Stimulated activated CD8-positive, alpha-beta memory T cell treated with anti-CD3 and anti-CD28 coated beads, Interleukin-7, amount 100 ng/mL, for 24 hours (primary cell): Measurements from ENCODE around the gene MET.
"Not testable (repeated sequence)": the region's sequence is repeated elsewhere in the genome, so short reads cannot be mapped to it uniquely, and the experiment has no call there.

Source experiments
- DNase-seq: peaks from one replicate; pipeline ENCODE4 v3.0.0-alpha.2; 2020; ENCODE audit warnings: low read depth

The MET gene

DNA sequence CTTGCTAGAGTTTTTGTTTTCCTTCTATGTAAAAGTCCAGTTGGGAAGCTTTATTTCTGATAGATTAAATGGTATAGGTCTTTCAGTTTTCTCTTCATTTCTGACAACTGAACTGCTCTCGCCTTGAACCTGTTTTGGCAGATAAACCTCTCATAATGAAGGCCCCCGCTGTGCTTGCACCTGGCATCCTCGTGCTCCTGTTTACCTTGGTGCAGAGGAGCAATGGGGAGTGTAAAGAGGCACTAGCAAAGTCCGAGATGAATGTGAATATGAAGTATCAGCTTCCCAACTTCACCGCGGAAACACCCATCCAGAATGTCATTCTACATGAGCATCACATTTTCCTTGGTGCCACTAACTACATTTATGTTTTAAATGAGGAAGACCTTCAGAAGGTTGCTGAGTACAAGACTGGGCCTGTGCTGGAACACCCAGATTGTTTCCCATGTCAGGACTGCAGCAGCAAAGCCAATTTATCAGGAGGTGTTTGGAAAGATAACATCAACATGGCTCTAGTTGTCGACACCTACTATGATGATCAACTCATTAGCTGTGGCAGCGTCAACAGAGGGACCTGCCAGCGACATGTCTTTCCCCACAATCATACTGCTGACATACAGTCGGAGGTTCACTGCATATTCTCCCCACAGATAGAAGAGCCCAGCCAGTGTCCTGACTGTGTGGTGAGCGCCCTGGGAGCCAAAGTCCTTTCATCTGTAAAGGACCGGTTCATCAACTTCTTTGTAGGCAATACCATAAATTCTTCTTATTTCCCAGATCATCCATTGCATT lies 27.1 kb downstream of the MET start:
- no peak for DNase-seq

DNA sequence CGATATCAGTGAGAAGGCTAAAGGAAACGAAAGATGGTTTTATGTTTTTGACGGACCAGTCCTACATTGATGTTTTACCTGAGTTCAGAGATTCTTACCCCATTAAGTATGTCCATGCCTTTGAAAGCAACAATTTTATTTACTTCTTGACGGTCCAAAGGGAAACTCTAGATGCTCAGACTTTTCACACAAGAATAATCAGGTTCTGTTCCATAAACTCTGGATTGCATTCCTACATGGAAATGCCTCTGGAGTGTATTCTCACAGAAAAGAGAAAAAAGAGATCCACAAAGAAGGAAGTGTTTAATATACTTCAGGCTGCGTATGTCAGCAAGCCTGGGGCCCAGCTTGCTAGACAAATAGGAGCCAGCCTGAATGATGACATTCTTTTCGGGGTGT lies 27.7 kb downstream of the MET start:
- no peak for DNase-seq

DNA sequence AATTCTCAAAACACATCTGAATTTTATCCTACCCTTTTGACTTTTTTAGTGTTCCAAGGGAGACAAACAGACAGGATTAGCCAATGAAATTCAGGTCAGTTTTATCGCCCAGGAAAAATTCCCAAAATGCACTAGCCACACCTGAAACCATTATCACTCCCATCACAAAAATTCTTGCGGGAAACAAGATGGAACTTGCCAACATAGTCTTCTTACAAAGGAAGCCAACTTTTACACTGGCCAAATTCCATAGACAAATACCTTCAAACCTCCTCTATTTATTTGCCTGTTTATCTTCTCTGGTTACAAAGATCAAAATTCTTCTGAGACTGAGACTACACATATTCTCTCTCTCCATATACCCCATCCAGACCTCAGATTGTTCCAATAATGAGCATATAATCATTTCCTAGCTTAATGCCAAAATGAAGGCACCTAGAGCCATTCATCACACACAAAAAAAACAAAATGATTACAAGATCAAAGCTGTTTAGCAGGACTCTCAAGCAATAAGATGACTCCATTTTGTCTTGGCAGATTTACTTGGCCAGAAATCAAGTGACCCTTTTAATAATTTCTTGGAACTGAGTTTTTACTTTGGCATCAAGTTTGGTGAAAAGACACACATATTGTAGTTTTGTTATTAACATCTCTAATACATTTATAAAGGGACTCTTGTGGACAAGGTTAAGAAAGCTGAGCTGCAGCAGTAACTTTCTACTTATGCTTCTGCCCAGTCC lies 30.2 kb downstream of the MET start:
- DNase-seq, result no peak

DNA sequence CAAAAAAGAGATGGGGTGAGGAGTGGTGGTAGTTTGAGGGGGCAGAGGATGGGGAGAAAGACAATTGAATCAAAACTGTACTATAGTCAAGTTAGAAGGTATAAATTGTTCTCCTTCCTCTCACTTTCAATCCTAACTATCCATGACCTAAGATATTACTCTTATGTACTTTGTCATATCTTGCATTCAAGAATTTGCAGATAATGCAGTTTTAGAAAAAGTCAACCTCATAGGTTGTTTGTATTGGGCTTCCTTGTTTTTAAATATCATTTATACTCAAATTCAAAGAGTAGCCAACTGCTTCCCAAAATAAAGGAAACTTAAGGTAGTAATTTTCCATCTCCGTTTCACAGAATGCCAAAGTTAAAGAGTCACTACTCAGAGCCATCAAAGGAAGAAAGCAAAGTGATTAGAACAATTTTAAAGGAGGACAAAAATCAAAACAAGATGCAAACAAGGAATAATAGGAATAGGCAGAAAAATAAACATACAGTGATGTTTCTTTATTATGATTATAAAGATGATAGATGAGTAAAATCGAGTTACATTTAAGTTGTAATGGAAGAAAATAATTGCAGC lies 32.7 kb downstream of the MET start:
- DNase-seq, result no peak

DNA sequence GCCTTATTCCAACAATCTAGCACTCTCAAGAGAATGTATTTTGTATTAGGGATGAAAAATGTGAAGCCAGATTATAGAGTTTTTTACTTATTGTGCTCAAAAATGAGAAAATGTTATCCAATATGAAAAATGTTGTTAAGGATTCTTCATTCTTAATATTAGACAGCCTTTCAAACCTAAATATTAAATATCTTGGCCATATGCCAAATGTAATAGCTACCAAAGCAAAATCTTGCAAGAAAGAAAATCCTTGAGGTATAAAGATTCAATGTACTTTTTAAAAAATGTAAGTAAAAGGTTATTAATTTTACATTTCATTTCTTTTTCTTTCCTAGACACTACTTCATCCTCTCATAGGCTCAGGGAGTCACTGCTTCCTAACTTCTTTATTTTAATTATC lies 33.4 kb downstream of the MET start:
- no peak for DNase-seq

DNA sequence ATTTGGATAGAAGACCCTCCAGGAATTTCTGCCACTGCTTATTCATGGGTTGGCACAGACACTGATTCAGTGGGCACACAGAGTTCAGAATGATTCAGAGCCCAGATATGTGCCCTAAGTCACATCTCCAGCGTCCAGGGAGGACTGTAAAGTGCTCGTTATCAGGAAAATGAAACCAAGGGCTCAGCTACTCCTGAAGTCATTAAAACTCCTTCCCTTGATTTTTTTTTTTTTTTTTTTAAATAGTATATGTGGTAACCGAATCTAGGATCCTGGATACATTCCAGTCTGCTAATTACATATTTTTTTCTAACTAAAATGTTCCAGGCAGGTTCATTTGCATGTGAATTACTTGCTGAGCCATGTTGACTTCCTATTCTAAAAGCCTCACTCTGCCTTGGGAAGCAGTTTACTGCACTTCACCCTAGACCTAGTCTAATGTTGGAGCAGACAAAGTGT lies 34.7 kb downstream of the MET start:
- DNase-seq, result no peak

DNA sequence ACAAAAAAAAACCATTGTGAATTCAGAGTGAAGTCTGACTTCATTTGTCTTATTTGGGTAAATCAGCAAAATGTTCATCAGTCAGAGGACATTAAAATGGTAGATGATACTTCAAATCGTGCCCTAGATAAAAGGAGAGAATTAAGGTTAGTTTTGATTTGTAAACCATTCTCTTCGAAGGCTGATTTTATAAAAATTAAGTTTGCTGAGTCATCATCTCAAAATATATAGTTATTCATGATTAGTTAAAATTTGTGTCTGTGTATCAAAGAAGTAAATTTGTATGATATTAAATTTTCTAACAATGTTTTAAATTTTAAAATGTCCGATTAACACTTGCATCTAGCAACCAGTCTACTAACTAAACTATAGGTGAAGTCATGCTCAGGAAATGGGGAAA lies 35.3 kb downstream of the MET start:
- no peak for DNase-seq

DNA sequence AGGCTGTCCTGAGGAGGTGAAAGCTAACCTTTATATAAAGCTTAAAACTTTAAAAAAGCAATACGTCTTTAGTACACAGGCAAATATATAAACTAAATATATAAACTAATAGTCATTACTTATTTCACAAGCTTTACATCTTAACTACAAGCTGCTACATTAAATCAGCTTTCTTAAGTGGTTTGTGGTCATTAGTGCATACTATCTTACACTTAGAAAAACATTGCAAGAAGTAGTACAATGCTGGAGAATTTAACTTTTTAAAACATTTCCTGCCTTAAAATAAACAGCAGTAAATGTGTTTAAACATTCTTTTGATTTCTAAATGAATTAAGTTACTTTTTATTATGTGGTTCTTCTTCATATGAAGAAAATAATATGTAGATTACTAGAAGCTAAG lies 36.3 kb downstream of the MET start:
- DNase-seq, result no peak

DNA sequence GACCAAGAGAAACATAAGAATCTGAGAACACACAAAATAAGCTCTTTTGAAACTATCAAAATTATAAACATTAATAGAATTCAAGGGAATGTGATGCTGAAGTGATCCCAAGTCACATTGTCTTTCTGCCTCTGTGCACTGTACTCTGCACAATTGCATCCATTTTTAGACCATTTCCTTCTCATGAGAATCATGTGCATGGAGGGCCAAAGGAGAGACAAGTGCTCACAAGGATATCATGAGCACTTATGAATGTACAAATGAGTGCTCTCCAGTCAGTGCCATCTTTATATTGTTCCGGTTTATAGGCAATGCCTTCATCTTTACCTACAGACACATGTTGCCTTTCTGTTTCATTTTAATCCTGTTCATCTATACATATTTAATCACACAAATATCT lies 36.9 kb downstream of the MET start:
- DNase-seq, result no peak

DNA sequence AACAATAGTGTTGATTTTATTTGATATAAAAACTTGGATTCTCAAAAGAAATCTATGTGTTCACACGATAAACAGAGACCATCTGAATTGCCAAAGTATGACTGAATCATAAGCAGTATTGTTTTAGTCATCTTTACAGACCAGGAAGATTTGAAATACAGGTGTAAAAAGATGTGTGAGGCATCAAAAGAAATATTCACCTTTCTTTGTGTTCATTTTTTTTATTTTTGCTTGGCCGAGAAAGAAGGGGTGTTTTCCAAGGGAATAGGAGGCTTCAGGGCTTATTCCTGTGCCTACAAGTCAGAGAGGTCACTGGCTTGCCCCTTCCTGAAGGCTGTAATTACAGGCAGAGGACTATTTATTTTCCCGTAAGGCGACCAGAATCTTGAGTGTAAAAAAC lies 37.3 kb downstream of the MET start:
- no peak for DNase-seq

DNA sequence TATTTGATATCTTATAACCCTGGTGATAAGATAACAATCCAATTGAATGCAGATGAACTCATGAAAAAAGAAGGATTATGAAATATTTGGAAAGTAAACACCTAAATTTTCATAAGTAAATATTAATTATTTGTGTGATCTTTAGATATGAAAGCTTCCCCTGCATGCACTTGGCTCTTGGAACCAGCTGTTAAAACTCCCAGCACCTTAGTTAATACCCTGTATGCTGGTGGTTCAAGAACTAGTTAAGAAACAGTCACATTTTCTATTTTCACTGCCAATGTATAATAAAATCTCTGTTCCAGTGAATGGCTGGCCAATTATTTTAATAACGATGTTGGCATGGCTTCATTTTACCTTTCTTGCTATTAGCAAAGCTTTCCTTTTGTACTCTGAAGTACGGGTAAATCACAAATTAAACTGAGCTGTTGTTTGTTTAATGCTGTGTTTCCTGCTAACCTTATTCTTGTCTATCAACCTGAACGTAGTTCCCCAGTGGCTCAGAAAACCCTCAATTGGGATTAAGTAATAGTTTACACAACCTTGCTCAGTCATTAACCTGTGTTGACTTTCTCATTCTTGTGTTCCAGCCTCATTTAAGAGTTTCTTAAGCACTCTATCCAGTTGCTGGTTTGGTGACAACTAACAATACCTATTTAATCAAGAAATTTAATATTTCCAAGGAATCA lies 38.9 kb downstream of the MET start:
- no peak for DNase-seq

DNA sequence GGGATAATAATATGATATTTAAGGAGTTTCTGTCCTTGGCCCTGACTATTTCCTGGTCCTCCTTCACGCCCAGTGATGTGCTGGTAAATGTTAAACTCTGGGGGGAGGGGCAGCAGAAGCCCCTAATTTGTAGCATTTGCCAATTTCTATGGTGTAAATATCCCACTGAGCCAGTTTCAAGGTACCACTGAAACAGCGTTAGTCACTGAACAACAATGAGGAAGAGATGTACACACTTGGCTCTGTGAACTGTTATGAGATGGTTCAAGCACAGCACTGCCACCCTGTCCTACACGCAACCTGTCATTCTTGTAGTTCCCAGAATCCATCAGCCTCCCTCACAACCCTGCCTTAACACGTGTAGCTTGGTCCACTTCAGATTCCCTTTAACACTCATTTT lies 39.8 kb downstream of the MET start:
- no peak for DNase-seq

DNA sequence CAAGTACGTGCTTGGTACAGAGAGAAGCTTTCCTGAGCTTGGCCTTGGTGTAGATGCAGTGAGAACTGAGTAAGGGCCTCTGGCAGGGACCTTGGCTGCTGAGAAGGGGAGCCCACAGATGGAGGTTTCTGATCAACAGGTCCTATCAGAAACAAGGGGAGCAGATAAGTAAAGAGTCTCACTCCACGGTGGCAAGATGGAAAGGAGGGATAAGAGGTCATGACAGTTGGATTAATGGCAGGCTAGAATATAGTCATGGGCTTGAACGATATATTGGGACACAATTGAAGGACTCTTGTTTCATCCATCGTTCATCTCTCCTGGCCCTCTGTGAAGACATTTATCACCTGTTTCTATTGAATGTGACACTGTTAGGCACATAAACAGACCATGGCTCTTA lies 41.5 kb downstream of the MET start:
- DNase-seq, result no peak

DNA sequence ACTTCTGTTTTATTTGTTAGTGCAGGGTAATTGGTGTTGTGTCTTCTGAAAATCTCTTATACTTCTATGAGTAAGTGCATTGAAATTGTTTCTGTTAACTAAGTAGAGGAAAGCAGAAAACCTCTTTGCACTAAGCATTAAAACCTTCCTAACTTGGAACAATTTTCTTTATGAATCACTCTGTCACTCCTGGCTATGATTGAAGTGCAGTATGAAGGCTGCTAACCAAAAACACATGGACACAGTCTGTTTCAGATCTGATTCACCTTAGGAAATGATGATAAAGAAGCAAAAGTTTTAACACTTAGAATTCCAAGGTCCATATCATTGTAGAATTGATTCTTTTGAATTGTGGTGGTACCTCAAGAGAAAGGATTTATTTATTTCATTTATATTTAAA lies 41.9 kb downstream of the MET start:
- no peak for DNase-seq

DNA sequence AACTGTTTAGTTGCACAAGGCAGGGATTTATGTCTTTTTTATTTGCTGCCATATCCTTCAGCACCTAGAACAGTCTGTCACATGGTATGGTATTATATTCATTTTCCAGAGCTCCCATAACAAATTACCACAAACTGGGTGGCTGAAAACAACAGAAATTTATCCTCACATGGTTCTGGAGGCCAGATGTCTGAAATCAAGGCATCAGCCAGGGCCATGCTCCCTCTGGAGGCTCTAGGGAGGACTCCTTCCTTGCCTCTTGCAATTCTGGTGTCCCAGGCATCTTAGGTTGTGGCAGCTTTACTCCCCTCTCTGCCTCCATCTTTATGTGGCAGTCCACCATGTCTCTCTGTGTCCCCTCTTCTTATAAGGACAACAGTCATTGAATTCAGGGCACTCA lies 43.1 kb downstream of the MET start:
- DNase-seq, result no peak

DNA sequence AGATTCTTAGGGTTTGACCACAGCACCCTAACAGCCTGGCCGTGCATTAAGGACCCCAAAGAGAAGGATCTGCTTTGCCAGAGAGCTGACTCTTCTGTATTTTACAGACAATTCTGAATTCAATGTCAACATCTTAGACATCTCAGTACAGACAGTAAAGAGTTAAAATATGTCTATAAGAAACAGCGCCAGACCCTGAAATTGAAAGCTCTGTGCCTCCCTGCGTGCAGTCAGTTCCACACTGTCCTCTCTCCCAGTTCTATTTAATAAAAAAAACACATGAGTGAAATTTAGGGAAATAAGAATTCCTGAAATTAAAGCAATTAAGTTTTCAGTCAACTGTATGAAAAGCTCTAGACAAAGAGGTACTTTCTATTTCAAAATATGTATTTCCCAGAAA lies 45.1 kb downstream of the MET start:
- DNase-seq, result no peak

DNA sequence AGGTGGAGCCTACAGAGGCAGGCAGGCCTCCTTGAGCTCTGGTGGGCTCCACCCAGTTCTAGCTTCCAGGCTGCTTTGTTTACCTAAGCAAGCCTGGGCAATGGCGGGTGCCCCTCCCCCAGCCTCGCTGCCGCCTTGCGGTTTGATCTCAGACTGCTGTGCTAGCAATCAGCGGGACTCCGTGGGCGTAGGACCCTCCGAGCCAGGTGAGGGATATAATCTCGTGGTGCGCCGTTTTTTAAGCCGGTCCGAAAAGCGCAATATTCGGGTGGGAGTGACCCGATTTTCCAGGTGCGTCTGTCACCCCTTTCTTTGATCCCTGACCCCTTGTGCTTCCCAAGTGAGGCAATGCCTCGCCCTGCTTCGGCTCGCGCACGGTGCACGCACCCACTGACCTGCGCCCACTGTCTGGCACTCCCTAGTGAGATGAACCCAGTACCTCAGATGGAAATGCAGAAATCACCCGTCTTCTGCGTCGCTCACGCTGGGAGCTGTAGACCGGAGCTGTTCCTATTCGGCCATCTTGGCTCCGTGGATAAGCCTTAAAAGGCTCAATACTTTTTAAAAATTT lies 52.0 kb downstream of the MET start:
- DNase-seq, result not testable (repeated sequence)

DNA sequence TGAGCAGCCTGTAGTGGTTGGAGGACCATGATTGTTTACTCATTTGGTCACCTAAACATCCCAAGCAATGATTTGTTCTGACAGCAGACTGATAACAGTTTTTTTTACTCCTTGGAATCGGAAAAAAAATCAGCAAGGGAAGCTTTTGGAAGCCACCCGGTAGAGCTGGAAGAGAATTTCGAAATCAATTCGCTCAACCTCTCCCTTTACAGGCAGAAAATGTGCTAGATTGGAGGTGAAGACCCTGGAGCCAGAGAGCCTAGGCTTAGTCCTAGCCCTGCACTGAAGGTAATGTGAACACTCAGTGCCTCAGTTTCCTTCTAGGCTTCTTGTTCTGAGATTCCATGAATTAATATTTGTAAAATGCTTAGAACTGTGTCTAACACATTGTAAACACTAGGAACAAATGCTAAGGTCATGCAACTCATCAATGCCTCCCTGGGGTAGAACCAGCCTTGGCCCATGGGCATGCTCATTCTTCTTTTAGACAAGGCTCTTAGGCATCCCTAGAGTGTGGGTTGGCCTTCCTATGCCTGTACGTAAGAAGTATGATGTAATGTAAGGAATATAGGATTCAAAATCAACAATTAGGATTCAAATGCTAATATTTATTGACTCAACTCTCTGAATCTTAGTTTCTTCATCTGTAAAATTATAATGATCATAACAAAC lies 52.7 kb downstream of the MET start:
- DNase-seq, result no peak

DNA sequence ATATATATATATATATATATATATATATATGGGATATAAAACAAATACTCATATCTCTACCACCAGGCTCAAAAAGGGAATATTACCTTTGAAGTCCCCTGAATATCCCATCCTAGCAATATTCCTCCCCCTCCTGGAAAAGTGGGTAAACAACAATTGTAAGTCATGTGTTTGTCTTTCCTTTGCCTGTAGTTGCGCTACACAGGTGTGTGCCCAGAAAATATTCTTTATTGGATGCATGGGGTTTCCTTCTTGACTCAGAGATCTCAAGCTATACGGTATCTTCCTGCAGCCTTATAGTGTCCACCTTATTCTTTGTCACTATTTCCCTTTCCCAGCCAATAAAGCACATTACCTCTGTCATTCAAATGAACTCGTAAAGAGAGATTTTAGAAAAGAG lies 54.2 kb downstream of the MET start:
- no peak for DNase-seq

DNA sequence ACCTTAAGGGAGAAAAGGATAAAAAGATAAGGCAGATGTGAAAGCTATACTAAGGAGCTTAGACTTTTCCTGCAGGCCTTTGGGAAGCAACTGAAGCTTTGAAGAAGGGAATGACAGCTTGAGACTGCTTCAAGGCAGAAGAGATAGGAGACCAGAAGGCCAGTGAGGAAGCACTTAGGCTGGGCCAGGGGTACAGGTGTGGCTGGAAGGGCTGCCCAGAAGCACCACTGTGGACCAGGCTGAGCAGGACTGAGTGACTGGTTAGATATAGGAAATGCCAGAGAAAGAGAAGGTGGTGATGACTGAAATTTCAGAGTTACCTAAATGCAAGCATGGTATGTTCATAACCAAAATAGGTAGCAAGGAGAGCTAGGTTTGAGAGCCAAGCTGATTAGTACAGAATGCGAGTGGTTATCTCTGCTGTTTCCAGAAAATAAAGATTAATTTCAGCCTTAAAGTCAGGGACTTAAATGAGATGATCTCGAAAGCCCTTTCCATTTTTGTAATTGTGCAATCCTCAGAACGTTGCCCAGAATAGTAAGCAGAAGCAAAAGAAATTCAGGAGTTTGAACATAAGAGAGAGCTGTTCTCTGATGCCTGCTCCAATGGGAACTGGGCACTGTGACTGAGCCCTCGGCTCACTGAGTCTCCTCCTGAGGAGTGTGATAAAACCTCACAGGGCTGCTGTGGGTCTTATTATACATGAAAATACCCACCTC lies 54.9 kb downstream of the MET start:
- no peak for DNase-seq

DNA sequence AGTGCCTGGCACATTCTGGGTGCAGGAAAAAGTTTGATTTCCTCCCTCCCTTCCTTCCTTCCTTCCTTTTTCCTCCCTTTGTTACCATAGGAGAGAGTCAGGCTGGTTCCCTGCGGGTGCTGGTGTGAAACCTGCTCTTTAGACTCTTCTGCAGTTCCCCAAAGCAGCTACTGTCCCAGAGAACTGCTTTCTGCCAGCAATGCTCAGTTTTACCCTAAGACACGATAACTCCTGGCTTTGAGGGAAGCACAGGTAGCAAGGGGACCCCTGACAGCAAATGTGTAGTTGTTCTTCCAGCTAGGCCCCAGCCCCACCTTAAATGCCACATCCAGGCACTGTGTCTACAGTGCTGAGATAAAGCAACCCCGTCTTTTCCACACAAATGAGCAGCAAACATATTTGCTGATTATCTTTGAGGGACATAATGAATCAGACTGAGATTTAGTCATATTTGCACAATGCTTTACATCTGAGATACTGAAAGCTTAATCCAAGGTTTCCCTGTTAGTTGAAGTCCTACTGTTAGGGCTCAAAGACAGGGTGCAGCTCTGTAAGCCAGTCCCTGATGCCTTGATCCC lies 55.5 kb downstream of the MET start:
- DNase-seq, result no peak
